C4-2B (cell line): Measurements from ENCODE around the gene ADAM8.

ENCODE experiments used
- CTCF ChIP-seq: fragments of 450-650 bp; conservative IDR thresholded peaks from 2 replicates; pipeline ENCODE4 v1.5.1; 2017; ENCODE audit warnings: mild to moderate bottlenecking
- ZFX ChIP-seq: fragments of 450-650 bp; IDR thresholded peaks from 2 replicates; pipeline ENCODE4 v1.6.1; 2017

GRCh38 chr10:133270204-133270603 is 6.5 kb downstream of the ADAM8 start:
- TF ChIP-seq CTCF (no peak), ZFX (no peak)
